BE2C (cell line): ENCODE data around the gene CFAP221.

Experiments used
- DNase-seq: peaks from one replicate; pipeline ENCODE4 v3.0.0-alpha.2; 2020
- H3K27me3 ChIP-seq: fragments of 250-450 bp; sonication (Bioruptor Pico); 2 replicates; pipeline ENCODE4 v1.5.1; 2020; ENCODE audit warnings: mild to moderate bottlenecking
- H3K36me3 ChIP-seq: fragments of 250-450 bp; sonication (Bioruptor Pico); 2 replicates; pipeline ENCODE4 v1.5.1; 2020; ENCODE audit warnings: mild to moderate bottlenecking
- H3K4me1 ChIP-seq: fragments of 250-450 bp; sonication (Bioruptor Pico); 2 replicates; pipeline ENCODE4 v1.5.1; 2020
- H3K4me3 ChIP-seq: 2 replicates; pipeline ENCODE4 v1.5.1; 2011; ENCODE audit warnings: low read depth, low read length
- H3K9me3 ChIP-seq: fragments of 250-450 bp; sonication (Bioruptor Pico); 2 replicates; pipeline ENCODE4 v1.5.1; 2020
- CTCF ChIP-seq: IDR thresholded peaks from 2 replicates; pipeline ENCODE4 v1.5.1; 2012; ENCODE audit warnings: mild to moderate bottlenecking, low read depth, low read length

The CFAP221 gene

GRCh38 chr2:119679846-119680245 lies 135.6 kb downstream of the CFAP221 start:
- TF ChIP-seq CTCF, result no peak

GRCh38 chr2:119680457-119681202 lies 136.4 kb downstream of the CFAP221 start:
- Histone ChIP-seq H3K27me3 (no peaks in the 10 kb centered on the region), H3K36me3 (no peaks in the 10 kb centered on the region; the same call in 1 of the 2 replicates), H3K4me1 (peaks cover 4% of the 10 kb centered on the region; the same call in 1 of the 2 replicates), H3K4me3 (no peak overlapping the region), H3K9me3 (no peaks in the 10 kb centered on the region)
- no peak for DNase-seq
- no peak for TF ChIP-seq CTCF

More at GRCh38 chr2:119679846-119680245, 135.6 kb downstream of the CFAP221 start:
- no peaks in the 10 kb centered on the region; the same call in 1 of the 2 replicates for H3K36me3 ChIP-seq
- H3K4me1 ChIP-seq, result peaks cover 4% of the 10 kb centered on the region; the same call in 1 of the 2 replicates
- H3K27me3 ChIP-seq, result no peaks in the 10 kb centered on the region
- H3K9me3 ChIP-seq, result no peaks in the 10 kb centered on the region
- DNase-seq, result no peak
- H3K4me3 ChIP-seq, result peak overlapping the region; percentile 79

- peaks cover 4% of the 10 kb centered on the region; the same call in 1 of the 2 replicates for H3K4me1 ChIP-seq
- no peak for DNase-seq
- no peak overlapping the region for H3K4me3 ChIP-seq
- H3K27me3 ChIP-seq, result no peaks in the 10 kb centered on the region
- no peak for TF ChIP-seq CTCF
- no peaks in the 10 kb centered on the region; the same call in 1 of the 2 replicates for H3K36me3 ChIP-seq
- H3K9me3 ChIP-seq, result no peaks in the 10 kb centered on the region
These were observed 137.1 kb downstream of the CFAP221 start for GRCh38 chr2:119681203-119681867.

- H3K27me3 ChIP-seq, result no peaks in the 10 kb centered on the region
- peaks cover 4% of the 10 kb centered on the region; the same call in 1 of the 2 replicates for H3K4me1 ChIP-seq
- no peak for DNase-seq
- no peaks in the 10 kb centered on the region; the same call in 1 of the 2 replicates for H3K36me3 ChIP-seq
- no peak for TF ChIP-seq CTCF
- H3K4me3 ChIP-seq, result no peak overlapping the region
- H3K9me3 ChIP-seq, result no peaks in the 10 kb centered on the region
These were observed 137.6 kb downstream of the CFAP221 start for GRCh38 chr2:119681868-119682220.

GRCh38 chr2:119682578-119682977 lies 138.3 kb downstream of the CFAP221 start:
- no peaks in the 10 kb centered on the region; the same call in 1 of the 2 replicates for H3K36me3 ChIP-seq
- H3K27me3 ChIP-seq, result no peaks in the 10 kb centered on the region
- H3K4me3 ChIP-seq, result no peak overlapping the region
- H3K4me1 ChIP-seq, result peaks cover 4% of the 10 kb centered on the region; the same call in 1 of the 2 replicates
- no peaks in the 10 kb centered on the region for H3K9me3 ChIP-seq
- TF ChIP-seq CTCF, result no peak
- DNase-seq, result no peak
